Measurements from ENCODE around the gene BLTP3A. TPM values are rescaled to one million over a fixed set of nuclear protein-coding genes. Genes with fewer than 3 reads are reported as not detected.

BLTP3A gene
- total and polyA plus RNA-seq, 4 experiments from 2014 or later: 0.11 to 12.0 (median 6.2) TPM

DNA sequence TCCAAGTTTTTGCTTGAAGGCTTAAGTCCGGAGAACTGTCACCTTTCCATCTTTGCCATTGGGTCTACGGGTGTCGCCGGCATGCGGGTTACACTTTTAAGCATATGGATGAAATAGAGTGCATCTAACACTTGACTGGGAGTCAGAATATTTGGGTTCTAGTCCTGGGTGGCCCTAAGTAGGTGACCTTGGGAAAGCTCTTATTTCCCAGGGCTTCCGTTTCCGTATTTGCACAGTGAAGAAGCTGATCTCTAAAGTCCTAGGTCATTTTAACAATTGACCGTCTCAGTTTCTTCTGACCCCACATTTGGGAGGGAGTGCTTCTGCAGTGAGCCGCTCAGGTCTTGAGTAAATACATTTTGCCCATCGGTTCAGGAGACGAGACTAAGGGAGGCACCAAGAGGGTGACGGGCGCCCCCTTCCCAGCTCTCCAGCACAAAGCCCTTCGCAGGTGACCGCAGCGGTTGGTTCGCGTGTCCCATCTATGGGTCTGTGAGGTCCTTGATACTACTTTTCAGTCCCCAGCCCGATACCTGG, 651 bp upstream of the BLTP3A start:
- H3K27me3 ChIP-seq (ENCODE audit: insufficient read depth, low read length): no peaks in the 10 kb centered on the region
- no peaks in the 10 kb centered on the region for H3K9me3 Mint-ChIP-seq
- H3K4me3 ChIP-seq (ENCODE audit: low read length in 2 of 2): peak overlapping the region; percentile 79 to 85
- H3K4me1 ChIP-seq (ENCODE audit: insufficient read depth, low read length): peaks cover 23% of the 10 kb centered on the region
- H3K36me3 Mint-ChIP-seq: peaks cover 0 to 8% of the 10 kb centered on the region in 2 donors
- H3K9me3 ChIP-seq (ENCODE audit: control insufficient read depth in 1 of 2, low read length in 2 of 2): no peaks in the 10 kb centered on the region
- no peaks in the 10 kb centered on the region for H3K27me3 Mint-ChIP-seq
- intact Hi-C loops (cut with micrococcal nuclease): loop anchor here (5.0 kb wide), 1 partner anchor 264 kb away; no protein-coding TSS in a partner anchor
- POLR2A ChIA-PET (ENCODE audit: partially characterized antibody): interaction anchor here (0.8 to 2.8 kb wide), 19 partner anchors 10 to 595 kb away, joined by 3 to 50 read pairs (median 6); partner anchors contain the start of genes ANKS1A, HMGA1, SMIM29 and SNRPC
- H3K27ac ChIP-seq (ENCODE audit: low read depth, low read length): peak overlapping the region; percentile 72
- H3K36me3 ChIP-seq (ENCODE audit: insufficient read depth, low read length): no peaks in the 10 kb centered on the region
- H3K4me3 Mint-ChIP-seq: peak overlapping the region; percentile 90 to 99 (median 98)
- H3K27ac Mint-ChIP-seq: peak overlapping the region; percentile 87 to 97 (median 95)
- H3K4me1 Mint-ChIP-seq: peaks cover 15 to 36% (median 21%) of the 10 kb centered on the region in 4 donors
- DNase-seq: peak in 1 of 5 donors; percentile 1
- CTCF ChIA-PET (ENCODE audit: partially characterized antibody): interaction anchor here (0.9 to 3.1 kb wide), 7 partner anchors 9 to 595 kb away, joined by 3 to 9 read pairs (median 5); partner anchors contain the start of gene SNRPC

DNA sequence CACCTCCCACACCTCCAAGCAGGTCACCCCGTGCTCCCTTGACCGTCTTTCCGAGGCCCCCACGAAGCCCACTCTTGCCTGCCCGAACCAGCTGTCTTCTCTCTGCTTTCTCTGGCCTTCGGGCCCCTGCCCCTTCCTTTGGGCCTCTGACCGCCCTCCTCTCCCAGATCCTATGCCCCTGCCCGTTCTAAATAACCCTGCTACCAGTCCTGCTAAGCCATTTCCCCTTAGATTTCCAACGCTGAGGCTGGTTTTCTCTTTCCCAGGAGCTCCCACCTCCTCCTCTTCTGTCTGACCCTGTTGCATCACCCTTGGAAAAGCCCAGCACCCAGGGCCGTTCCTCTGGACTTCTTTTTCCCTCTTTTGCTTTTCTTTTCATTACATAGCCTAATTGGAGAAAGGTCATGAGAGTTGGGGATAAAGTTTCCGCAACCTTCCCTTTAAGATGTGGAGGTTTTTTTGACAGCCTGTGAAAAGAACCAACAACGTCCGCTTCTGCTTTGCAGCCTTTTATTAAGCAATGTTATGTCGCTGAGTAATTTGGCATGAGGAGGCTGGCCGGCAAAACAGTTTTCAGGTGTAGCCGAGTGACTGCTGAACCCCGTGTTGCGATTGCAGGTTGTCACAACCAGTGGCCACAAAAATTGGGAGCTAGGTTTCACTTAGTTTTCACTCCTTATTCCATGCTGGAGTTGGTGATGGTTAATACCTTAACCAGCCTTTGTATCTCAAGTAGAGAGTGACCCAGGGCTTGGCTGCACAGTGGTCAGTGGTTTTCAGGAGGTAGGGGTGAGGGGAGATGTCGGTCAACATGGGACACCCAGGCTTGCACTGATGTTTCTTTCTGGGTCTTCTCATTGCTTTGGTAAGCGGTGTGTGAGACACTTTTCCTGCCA, 970 bp downstream of the BLTP3A start:
- Mint-ChIP-seq H3K27ac (peak overlapping the region; percentile 84 to 95 (median 91)), H3K36me3 (peaks cover 0 to 8% of the 10 kb centered on the region in 2 donors), H3K9me3 (no peaks in the 10 kb centered on the region), H3K4me3 (peak overlapping the region; percentile 85 to 98 (median 94)), H3K27me3 (no peaks in the 10 kb centered on the region), H3K4me1 (peaks cover 15 to 36% (median 21%) of the 10 kb centered on the region in 4 donors)
- CTCF ChIA-PET (ENCODE audit: partially characterized antibody): interaction anchor here (2.1 to 3.1 kb wide), 2 partner anchors 13 to 136 kb away, joined by 5 to 9 read pairs; no protein-coding TSS in a partner anchor
- H3K36me3 ChIP-seq (ENCODE audit: insufficient read depth, low read length): no peaks in the 10 kb centered on the region
- peaks cover 23% of the 10 kb centered on the region for H3K4me1 ChIP-seq (ENCODE audit: insufficient read depth, low read length)
- H3K4me3 ChIP-seq (ENCODE audit: low read length in 2 of 2): peak overlapping the region; percentile 0 to 85
- no peaks in the 10 kb centered on the region for H3K27me3 ChIP-seq (ENCODE audit: insufficient read depth, low read length)
- peak in 2 of 5 donors; percentile 6 to 10 for DNase-seq
- H3K9me3 ChIP-seq (ENCODE audit: control insufficient read depth in 1 of 2, low read length in 2 of 2): no peaks in the 10 kb centered on the region
- peak overlapping the region; percentile 72 for H3K27ac ChIP-seq (ENCODE audit: low read depth, low read length)
- POLR2A ChIA-PET (ENCODE audit: partially characterized antibody): interaction anchor here (0.8 to 2.8 kb wide), 11 partner anchors 10 to 610 kb away, joined by 3 to 50 read pairs (median 7); partner anchors contain the start of genes ANKS1A, ILRUN, SMIM29 and SNRPC
- intact Hi-C loops (cut with micrococcal nuclease): loop anchor here (1.0 to 5.0 kb wide), 3 partner anchors 36 to 266 kb away; partner anchors contain the start of genes SNRPC and TAF11

DNA sequence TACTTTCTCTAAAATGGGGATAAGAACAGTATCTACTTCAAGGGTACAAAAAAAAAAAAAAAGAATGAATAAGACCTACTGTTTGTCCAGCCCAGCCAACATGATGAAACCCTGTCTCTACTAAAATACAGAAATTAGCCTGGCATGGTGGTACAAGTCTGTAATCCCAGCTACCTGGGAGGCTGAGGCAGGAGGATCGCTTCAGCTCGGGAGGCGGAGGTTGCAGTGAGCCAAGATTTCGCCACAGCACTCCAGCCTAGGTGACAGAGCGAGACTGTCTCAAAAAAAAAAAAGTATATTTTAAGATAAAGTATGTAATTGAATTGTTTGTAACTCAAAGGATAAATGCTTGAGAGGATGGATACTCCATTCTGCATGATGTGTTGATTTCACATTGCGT, 2.0 kb downstream of the BLTP3A start:
- POLR2A ChIA-PET (ENCODE audit: partially characterized antibody): no interaction called here
- H3K9me3 Mint-ChIP-seq: no peaks in the 10 kb centered on the region
- H3K4me1 Mint-ChIP-seq: peaks cover 15 to 36% (median 21%) of the 10 kb centered on the region in 4 donors
- H3K36me3 Mint-ChIP-seq: peaks cover 0 to 8% of the 10 kb centered on the region in 2 donors
- Histone ChIP-seq H3K4me1 (ENCODE audit: insufficient read depth, low read length) (peaks cover 23% of the 10 kb centered on the region), H3K4me3 (ENCODE audit: low read length in 2 of 2) (no peak overlapping the region), H3K27me3 (ENCODE audit: insufficient read depth, low read length) (no peaks in the 10 kb centered on the region), H3K36me3 (ENCODE audit: insufficient read depth, low read length) (no peaks in the 10 kb centered on the region), H3K27ac (ENCODE audit: low read depth, low read length) (no peak overlapping the region), H3K9me3 (ENCODE audit: control insufficient read depth in 1 of 2, low read length in 2 of 2) (no peaks in the 10 kb centered on the region)
- no peaks in the 10 kb centered on the region for H3K27me3 Mint-ChIP-seq
- DNase-seq: no peak
- intact Hi-C loops (cut with micrococcal nuclease): loop anchor here (5.0 kb wide), 1 partner anchor 267 kb away; no protein-coding TSS in a partner anchor
- H3K27ac Mint-ChIP-seq: peak overlapping the region in 1 of 7 donors; percentile 95
- CTCF ChIA-PET (ENCODE audit: partially characterized antibody): no interaction called here
- H3K4me3 Mint-ChIP-seq: peak overlapping the region in 6 of 8 donors; percentile 85 to 98 (median 92)

DNA sequence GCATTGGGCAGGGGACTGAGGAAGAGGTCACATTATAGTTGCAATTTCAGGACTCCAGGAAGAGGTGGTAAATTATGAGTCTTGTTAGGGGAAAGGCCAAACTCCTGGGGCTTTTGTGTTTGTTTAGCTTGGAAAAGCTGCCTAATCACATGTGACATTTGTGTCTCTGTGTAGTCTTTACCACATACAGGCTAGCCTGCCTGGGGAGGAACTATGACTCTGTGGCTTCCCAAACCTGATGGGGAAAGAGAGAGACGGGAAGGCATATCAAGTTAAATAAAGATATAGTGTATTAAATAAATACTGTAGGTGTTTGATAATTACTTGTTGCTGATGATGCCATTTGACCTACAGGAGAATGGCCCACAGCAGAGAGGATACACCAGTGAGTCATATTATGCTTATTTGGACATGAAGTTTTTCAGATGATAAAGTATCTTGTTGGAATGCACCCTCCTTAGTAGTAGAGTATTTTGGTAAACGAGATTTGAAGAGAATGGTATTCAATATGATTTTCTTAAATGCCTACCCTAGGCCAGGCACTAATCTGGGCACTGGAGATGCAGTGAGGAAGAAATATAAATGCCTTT, 4.0 kb downstream of the BLTP3A start:
- Histone ChIP-seq H3K9me3 (ENCODE audit: control insufficient read depth in 1 of 2, low read length in 2 of 2) (no peaks in the 10 kb centered on the region), H3K27me3 (ENCODE audit: insufficient read depth, low read length) (no peaks in the 10 kb centered on the region), H3K4me1 (ENCODE audit: insufficient read depth, low read length) (peaks cover 21% of the 10 kb centered on the region), H3K27ac (ENCODE audit: low read depth, low read length) (no peak overlapping the region), H3K36me3 (ENCODE audit: insufficient read depth, low read length) (no peaks in the 10 kb centered on the region), H3K4me3 (ENCODE audit: low read length in 2 of 2) (no peak overlapping the region)
- H3K27ac Mint-ChIP-seq: peak overlapping the region in 1 of 7 donors; percentile 55
- H3K4me3 Mint-ChIP-seq: no peak overlapping the region
- no peak for DNase-seq
- ChIA-PET POLR2A (ENCODE audit: partially characterized antibody) (no interaction called here), CTCF (ENCODE audit: partially characterized antibody) (no interaction called here)
- intact Hi-C loops (cut with micrococcal nuclease): no loop called here
- no peaks in the 10 kb centered on the region for H3K9me3 Mint-ChIP-seq
- peaks cover 12 to 27% (median 20%) of the 10 kb centered on the region in 4 donors for H3K4me1 Mint-ChIP-seq
- peaks cover 0 to 8% of the 10 kb centered on the region in 2 donors for H3K36me3 Mint-ChIP-seq
- no peaks in the 10 kb centered on the region for H3K27me3 Mint-ChIP-seq

DNA sequence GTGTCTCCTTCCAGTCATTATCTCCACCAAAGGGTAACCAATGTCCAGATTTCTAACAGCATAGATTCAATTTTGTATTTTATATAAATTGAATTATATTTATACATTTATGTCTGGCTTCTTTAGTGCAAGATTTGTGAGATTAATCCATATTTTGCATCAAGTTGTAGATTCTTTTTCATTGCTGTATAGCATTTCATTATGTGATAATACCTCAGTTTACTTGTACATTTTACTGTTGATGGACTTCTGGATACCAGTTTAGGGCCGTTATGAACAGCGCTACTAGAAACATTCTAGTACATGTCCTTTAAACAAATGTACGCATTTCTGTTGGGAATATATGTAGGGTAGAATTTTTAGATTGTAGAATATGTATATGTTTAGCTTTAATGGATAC, 6.2 kb downstream of the BLTP3A start:
- Mint-ChIP-seq H3K9me3 (no peaks in the 10 kb centered on the region), H3K4me3 (no peak overlapping the region), H3K27me3 (no peaks in the 10 kb centered on the region), H3K36me3 (no peaks in the 10 kb centered on the region), H3K4me1 (peaks cover 5 to 12% (median 7%) of the 10 kb centered on the region in 4 donors), H3K27ac (no peak overlapping the region)
- DNase-seq: no peak
- CTCF ChIA-PET (ENCODE audit: partially characterized antibody): no interaction called here
- Histone ChIP-seq H3K9me3 (ENCODE audit: control insufficient read depth in 1 of 2, low read length in 2 of 2) (no peaks in the 10 kb centered on the region), H3K4me1 (ENCODE audit: insufficient read depth, low read length) (peaks cover 8% of the 10 kb centered on the region), H3K36me3 (ENCODE audit: insufficient read depth, low read length) (no peaks in the 10 kb centered on the region), H3K27me3 (ENCODE audit: insufficient read depth, low read length) (no peaks in the 10 kb centered on the region), H3K4me3 (ENCODE audit: low read length in 2 of 2) (no peak overlapping the region), H3K27ac (ENCODE audit: low read depth, low read length) (no peak overlapping the region)
- intact Hi-C loops (cut with micrococcal nuclease): no loop called here
- POLR2A ChIA-PET (ENCODE audit: partially characterized antibody): no interaction called here

DNA sequence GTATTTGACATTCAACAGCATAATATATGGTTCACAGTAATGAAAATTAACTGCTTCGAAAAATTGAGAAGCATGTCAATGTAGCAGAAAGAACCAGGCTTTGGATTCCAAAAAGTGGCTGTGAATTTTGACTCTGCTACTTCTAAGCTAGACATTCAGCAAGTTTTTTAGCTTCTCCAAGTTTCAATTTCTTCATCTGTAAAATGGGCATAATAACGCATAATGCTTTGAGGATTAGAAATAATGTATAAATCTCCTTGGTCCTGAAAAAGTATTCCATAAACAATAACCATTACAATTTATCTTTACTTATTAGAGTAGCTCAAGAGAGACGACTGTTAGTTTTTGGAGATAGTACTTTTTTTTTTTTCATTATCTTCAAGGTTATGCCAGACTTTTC, 7.7 kb downstream of the BLTP3A start:
- H3K9me3 Mint-ChIP-seq: no peaks in the 10 kb centered on the region

More for the DNA sequence above, 7.7 kb downstream of the BLTP3A start:
- Mint-ChIP-seq H3K4me1 (peaks cover 3 to 10% (median 4%) of the 10 kb centered on the region in 4 donors), H3K27me3 (no peaks in the 10 kb centered on the region), H3K36me3 (no peaks in the 10 kb centered on the region), H3K27ac (no peak overlapping the region), H3K4me3 (no peak overlapping the region)
- intact Hi-C loops (cut with micrococcal nuclease): no loop called here
- no peaks in the 10 kb centered on the region for H3K27me3 ChIP-seq (ENCODE audit: insufficient read depth, low read length)
- DNase-seq: no peak
- ChIA-PET POLR2A (ENCODE audit: partially characterized antibody) (interaction anchor here (0.6 to 0.8 kb wide), 2 partner anchors 76 to 294 kb away, joined by 3 to 6 read pairs; no protein-coding TSS in a partner anchor), CTCF (ENCODE audit: partially characterized antibody) (interaction anchor here (0.6 to 1.4 kb wide), 2 partner anchors 8 to 175 kb away, joined by 3 read pairs; no protein-coding TSS in a partner anchor)
- no peaks in the 10 kb centered on the region for H3K9me3 ChIP-seq (ENCODE audit: control insufficient read depth in 1 of 2, low read length in 2 of 2)
- no peaks in the 10 kb centered on the region for H3K36me3 ChIP-seq (ENCODE audit: insufficient read depth, low read length)
- no peak overlapping the region for H3K27ac ChIP-seq (ENCODE audit: low read depth, low read length)
- no peaks in the 10 kb centered on the region for H3K4me1 ChIP-seq (ENCODE audit: insufficient read depth, low read length)
- no peak overlapping the region for H3K4me3 ChIP-seq (ENCODE audit: low read length in 2 of 2)
